GM12878 (cell line): Measurements from ENCODE around the gene WWOX. TPM values are rescaled to one million over a fixed set of nuclear protein-coding genes. Genes with fewer than 3 reads are reported as not detected.

Experiments
- ATAC-seq: fragments of 200-7000 bp; cut with Tn5 transposase; 3 replicates; pipeline ENCODE4 v1.9.1; 2020; ENCODE audit warnings: mild to moderate bottlenecking, moderate library complexity
- BruUV-seq: library from RNA; stranded (reverse); fragments of 400-500 nt; replicated peaks from 2 replicates; lab custom pipeline; 2021; lab: Mats Ljungman, UMichigan
- CTCF ChIA-PET: fragments of 300-600 bp; sonication (Branson Sonifier 250); formaldehyde crosslinking; extraction: SDS; loops from one replicate; lab custom pipeline; 2021; ENCODE audit warnings: inconsistent platforms; lab: Yijun Ruan, JAX
- POLR2A ChIA-PET: fragments of 350-600 bp; formaldehyde crosslinking; extraction: SDS; loops from one replicate; lab custom pipeline; 2021; ENCODE audit warnings: inconsistent platforms; lab: Charles Lee
- RAD21 ChIA-PET: fragments of 300-600 bp; sonication (Branson Sonifier 250); formaldehyde crosslinking; loops from one replicate; lab custom pipeline; 2023; ENCODE audit warnings: antibody characterized with exemption; ENCODE audit not compliant: unreplicated experiment; lab: Charles Lee
- SMC1A ChIA-PET: fragments of 300-600 bp; sonication (Branson Sonifier 250); formaldehyde crosslinking; loops from one replicate; lab custom pipeline; 2023; ENCODE audit not compliant: unreplicated experiment, uncharacterized antibody; lab: Charles Lee
- DNase-seq: peaks from one replicate; pipeline ENCODE4 v3.0.0-alpha.2; 2011; ENCODE audit warnings: low read depth, low spot score
- FAIRE-seq: peaks from 3 replicates; lab custom pipeline; 2011; peaks lifted over from hg19 to GRCh38; lab: Jason Lieb, UNC
- H2AFZ ChIP-seq: 2 replicates; pipeline ENCODE4 v1.6.0; 2011; ENCODE audit warnings: low read depth, low read length, control low read depth; ENCODE audit not compliant: control insufficient read depth
- H3K27ac ChIP-seq: 2 replicates; pipeline ENCODE4 v1.5.1; 2011; ENCODE audit warnings: control low read depth; ENCODE audit not compliant: control insufficient read depth, insufficient read depth
- H3K27me3 ChIP-seq, 2 experiments: replicated peaks in 1 of 2; 2 replicates each; pipeline versions ENCODE4 v1.6.0 to v1.6.1; 2011; ENCODE audit warnings: low read length in 1 of 2; ENCODE audit not compliant: control insufficient read depth in 2 of 2, insufficient read depth in 2 of 2
- H3K36me3 ChIP-seq, 2 experiments: 2 replicates each; pipeline ENCODE4 v1.5.1; 2011; ENCODE audit warnings: low read length in 1 of 2; ENCODE audit not compliant: control insufficient read depth in 2 of 2, insufficient read depth in 2 of 2
- H3K4me1 ChIP-seq: 2 replicates; pipeline ENCODE4 v1.6.1; 2011; ENCODE audit warnings: mild to moderate bottlenecking, low read length, moderate library complexity, mixed read lengths; ENCODE audit not compliant: control insufficient read depth, insufficient read depth
- H3K4me2 ChIP-seq: 2 replicates; pipeline ENCODE4 v1.6.0; 2011; ENCODE audit warnings: control low read depth; ENCODE audit not compliant: control insufficient read depth, insufficient read depth
- H3K4me3 ChIP-seq: fragments of 200-600 bp; sonication (generic); 2 replicates; pipeline ENCODE4 v1.5.1; 2016
- H3K79me2 ChIP-seq: 2 replicates; pipeline ENCODE4 v1.6.0; 2011; ENCODE audit warnings: low read length; ENCODE audit not compliant: control insufficient read depth, insufficient read depth
- H3K9ac ChIP-seq: 2 replicates; pipeline ENCODE4 v1.8.0; 2011; ENCODE audit warnings: low read length, control low read depth, mixed read lengths; ENCODE audit not compliant: control insufficient read depth, insufficient read depth
- H3K9me3 ChIP-seq: replicated peaks from 3 replicates; pipeline ENCODE4 v1.5.1; 2011; ENCODE audit warnings: mild to moderate bottlenecking, low read length; ENCODE audit not compliant: control insufficient read depth, insufficient read depth
- H4K20me1 ChIP-seq: 2 replicates; pipeline ENCODE4 v1.6.0; 2011; ENCODE audit not compliant: control insufficient read depth, insufficient read depth
- CBFB ChIP-seq: IDR thresholded peaks from 2 replicates; pipeline ENCODE4 v1.6.1; 2016; ENCODE audit warnings: antibody characterized with exemption, low read depth
- EGR1 ChIP-seq, 2 experiments: IDR thresholded peaks; 1 replicate in 1 of 2; 2 replicates in 1 of 2; pipeline ENCODE4 v1.6.1; 2011 to 2012; ENCODE audit warnings: low read depth in 2 of 2, low read length in 2 of 2, borderline replicate concordance in 1 of 2, mild to moderate bottlenecking in 1 of 2, moderate library complexity in 1 of 2
- HDAC2 ChIP-seq: fragments of 200-600 bp; sonication (generic); IDR thresholded peaks from 2 replicates; pipeline ENCODE4 v1.6.1; 2017
- MEF2B ChIP-seq: fragments of 450-650 bp; IDR thresholded peaks from 2 replicates; pipeline ENCODE4 v1.6.1; 2018; ENCODE audit warnings: mild to moderate bottlenecking, moderate library complexity; ENCODE audit not compliant: partially characterized antibody, poor library complexity, severe bottlenecking
- MTA2 ChIP-seq: fragments of 450-650 bp; IDR thresholded peaks from 2 replicates; pipeline ENCODE4 v1.6.1; 2016; ENCODE audit warnings: low read depth, mild to moderate bottlenecking, moderate library complexity
- NRF1 ChIP-seq: conservative IDR thresholded peaks from 2 replicates; pipeline ENCODE4 v1.6.1; 2011; ENCODE audit warnings: mild to moderate bottlenecking, low read depth, low read length, improper control_type of control experiment
- STAT1 ChIP-seq: fragments of 450-650 bp; conservative IDR thresholded peaks from 2 replicates; pipeline ENCODE4 v1.6.1; 2014; ENCODE audit warnings: antibody characterized with exemption, mild to moderate bottlenecking
- TCF3 ChIP-seq: IDR thresholded peaks from 2 replicates; pipeline ENCODE4 v1.6.1; 2012; ENCODE audit warnings: low read depth, mild to moderate bottlenecking, low read length, borderline replicate concordance; ENCODE audit not compliant: insufficient read depth
- TCF7 ChIP-seq: IDR thresholded peaks from 2 replicates; pipeline ENCODE4 v1.6.1; 2014; ENCODE audit warnings: antibody characterized with exemption, borderline replicate concordance
- WGBS: methylation state at CpG from one replicate; pipeline ENCODE4 v1.1.6; 2016; ENCODE audit warnings: low lambda C conversion rate; ENCODE audit not compliant: insufficient replicate concordance, insufficient coverage; ENCODE audit errors: missing lambda C conversion rate; 5-methylcytosine and 5-hydroxymethylcytosine counted together
- in situ Hi-C: fragments of 300-500 bp; cut with MboI; formaldehyde crosslinking; loops from 9 replicates; pipeline ENCODE4 v1.14.3; 2018; ENCODE audit warnings: mixed read lengths
- intact Hi-C: fragments of 100-400 bp; cut with micrococcal nuclease; formaldehyde crosslinking; loops from one replicate; pipeline ENCODE4 v1.14.2; 2022; ENCODE audit not compliant: unreplicated experiment
- polyA plus RNA-seq, 11 experiments: library from polyadenylated mRNA; depleted of rRNA in 4 of 11; unstranded in 6 of 11; stranded (reverse) in 5 of 11; fragments of >200 nt; fragmentation: Nextera tagmentation in 4 of 11; fragmentation: Illumina TruSeq in 1 of 11; extraction: Ambion mirVana in 4 of 11; extraction: Trizol in 1 of 11; gene quantifications; 1 replicate in 1 of 11; 2 replicates in 10 of 11; pipeline versions ENCODE4 v1.2.1 to v1.2.3, GENCODE V29; 2011 to 2016; ENCODE audit warnings: inconsistent platforms in 2 of 11, missing spikeins in 2 of 11, low read depth in 1 of 11
- total RNA-seq, 4 experiments: library from RNA; depleted of rRNA in 3 of 4; stranded (reverse); fragments of >200 nt in 3 of 4; fragmentation: Illumina TruSeq in 1 of 4; extraction: Trizol in 1 of 4; gene quantifications; 2 replicates each; pipeline versions ENCODE4 v1.2.1 to v1.2.3, GENCODE V29; 2013 to 2021
- TF ChIP-seq, protein P1 (sequence below): fragments of 450-650 bp; IDR thresholded peaks from 2 replicates; pipeline ENCODE4 v1.6.1; 2017; ENCODE audit warnings: low read depth, mild to moderate bottlenecking, moderate library complexity
- TF ChIP-seq, protein P2 (sequence below): fragments of 450-650 bp; formaldehyde crosslinking; IDR thresholded peaks from 2 replicates; pipeline ENCODE4 v1.4.0; 2022; ENCODE audit warnings: mild to moderate bottlenecking, moderate library complexity
- TF ChIP-seq, protein P3 (sequence below): fragments of 450-650 bp; IDR thresholded peaks from 2 replicates; pipeline ENCODE4 v1.6.1; 2018; ENCODE audit warnings: borderline replicate concordance, mild to moderate bottlenecking; ENCODE audit not compliant: partially characterized antibody
- TF ChIP-seq, protein P4 (sequence below): fragments of 450-650 bp; IDR thresholded peaks from 2 replicates; pipeline ENCODE4 v1.6.1; 2017; ENCODE audit warnings: borderline replicate concordance

WWOX gene
- total and polyA plus RNA-seq, 10 of the 15 experiments (the other 5 are each of a cell fraction or from before 2014, with no cell fraction given): 2.8 to 24.4 (median 17.8) TPM

DNA sequence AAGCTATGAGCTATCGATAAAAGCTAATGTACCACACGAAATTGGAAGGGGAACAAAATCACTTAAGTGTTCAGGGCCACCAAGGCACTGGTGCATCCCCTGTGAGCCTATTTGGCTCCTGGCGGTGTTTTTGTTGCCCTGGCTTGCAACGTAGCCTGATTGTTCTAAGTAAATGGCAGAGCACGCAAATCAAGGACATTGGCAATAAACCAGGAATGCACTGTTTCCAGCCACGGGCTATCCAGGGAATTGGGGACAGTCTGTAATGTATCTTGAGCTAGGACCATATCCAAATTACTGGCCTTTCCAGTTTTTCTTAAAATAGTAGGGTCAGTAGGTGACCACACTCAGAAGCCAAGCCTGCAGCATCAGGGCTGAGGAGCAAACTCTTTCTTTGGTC, 767.1 kb downstream of the WWOX start (continued):
- TF ChIP-seq MEF2B (no peak), CBFB (no peak), TCF3 (no peak)
- TF ChIP-seq, protein P1, sequence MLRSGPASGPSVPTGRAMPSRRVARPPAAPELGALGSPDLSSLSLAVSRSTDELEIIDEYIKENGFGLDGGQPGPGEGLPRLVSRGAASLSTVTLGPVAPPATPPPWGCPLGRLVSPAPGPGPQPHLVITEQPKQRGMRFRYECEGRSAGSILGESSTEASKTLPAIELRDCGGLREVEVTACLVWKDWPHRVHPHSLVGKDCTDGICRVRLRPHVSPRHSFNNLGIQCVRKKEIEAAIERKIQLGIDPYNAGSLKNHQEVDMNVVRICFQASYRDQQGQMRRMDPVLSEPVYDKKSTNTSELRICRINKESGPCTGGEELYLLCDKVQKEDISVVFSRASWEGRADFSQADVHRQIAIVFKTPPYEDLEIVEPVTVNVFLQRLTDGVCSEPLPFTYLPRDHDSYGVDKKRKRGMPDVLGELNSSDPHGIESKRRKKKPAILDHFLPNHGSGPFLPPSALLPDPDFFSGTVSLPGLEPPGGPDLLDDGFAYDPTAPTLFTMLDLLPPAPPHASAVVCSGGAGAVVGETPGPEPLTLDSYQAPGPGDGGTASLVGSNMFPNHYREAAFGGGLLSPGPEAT: no peak
- TF ChIP-seq, protein P2, sequence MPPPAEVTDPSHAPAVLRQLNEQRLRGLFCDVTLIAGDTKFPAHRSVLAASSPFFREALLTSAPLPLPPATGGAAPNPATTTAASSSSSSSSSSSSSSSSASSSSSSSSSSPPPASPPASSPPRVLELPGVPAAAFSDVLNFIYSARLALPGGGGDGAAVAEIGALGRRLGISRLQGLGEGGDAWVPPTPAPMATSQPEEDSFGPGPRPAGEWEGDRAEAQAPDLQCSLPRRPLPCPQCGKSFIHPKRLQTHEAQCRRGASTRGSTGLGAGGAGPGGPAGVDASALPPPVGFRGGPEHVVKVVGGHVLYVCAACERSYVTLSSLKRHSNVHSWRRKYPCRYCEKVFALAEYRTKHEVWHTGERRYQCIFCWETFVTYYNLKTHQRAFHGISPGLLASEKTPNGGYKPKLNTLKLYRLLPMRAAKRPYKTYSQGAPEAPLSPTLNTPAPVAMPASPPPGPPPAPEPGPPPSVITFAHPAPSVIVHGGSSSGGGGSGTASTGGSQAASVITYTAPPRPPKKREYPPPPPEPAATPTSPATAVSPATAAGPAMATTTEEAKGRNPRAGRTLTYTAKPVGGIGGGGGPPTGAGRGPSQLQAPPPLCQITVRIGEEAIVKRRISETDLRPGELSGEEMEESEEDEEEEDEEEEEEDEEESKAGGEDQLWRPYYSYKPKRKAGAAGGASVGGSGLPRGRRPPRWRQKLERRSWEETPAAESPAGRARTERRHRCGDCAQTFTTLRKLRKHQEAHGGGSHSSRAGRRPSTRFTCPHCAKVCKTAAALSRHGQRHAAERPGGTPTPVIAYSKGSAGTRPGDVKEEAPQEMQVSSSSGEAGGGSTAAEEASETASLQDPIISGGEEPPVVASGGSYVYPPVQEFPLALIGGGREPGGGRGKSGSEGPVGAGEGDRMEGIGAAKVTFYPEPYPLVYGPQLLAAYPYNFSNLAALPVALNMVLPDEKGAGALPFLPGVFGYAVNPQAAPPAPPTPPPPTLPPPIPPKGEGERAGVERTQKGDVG (CRISPR knock-in tag): no peak
- TF ChIP-seq, all 136 proteins: peak for 0

DNA sequence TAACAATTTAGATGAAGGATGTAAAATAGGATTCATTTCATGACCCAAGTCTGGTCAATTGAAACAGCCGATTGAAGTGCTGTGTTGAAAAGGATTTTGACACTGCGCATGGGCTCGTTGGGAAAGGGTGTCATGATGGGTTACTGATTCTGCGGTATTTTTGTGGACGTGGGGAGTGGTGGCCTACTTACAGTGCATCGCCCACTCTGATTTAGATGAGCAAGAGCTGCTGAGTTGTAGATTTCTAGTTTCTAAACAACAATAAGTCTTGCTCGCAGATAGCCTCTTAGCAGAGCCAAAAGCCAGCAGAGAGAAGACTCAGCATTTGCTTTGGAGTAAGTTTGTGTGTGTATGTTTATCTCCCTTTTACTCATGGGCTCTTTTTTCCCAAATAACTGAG, 770.0 kb downstream of the WWOX start:
- Histone ChIP-seq H3K27ac (no peak overlapping the region), H3K9ac (no peak overlapping the region), H3K4me3 (no peak overlapping the region), H3K36me3 (no peaks in the 10 kb centered on the region), H3K9me3 (no peaks in the 10 kb centered on the region), H3K79me2 (no peaks in the 10 kb centered on the region), H2AFZ (no peak overlapping the region), H3K4me1 (no peaks in the 10 kb centered on the region), H3K4me2 (no peak overlapping the region), H4K20me1 (no peaks in the 10 kb centered on the region), H3K27me3 (no peaks in the 10 kb centered on the region)
- WGBS: 53% methylated on average over 7 of the region's 7 CpGs
- in situ Hi-C loops: no loop called here
- no TSS peak for BruUV-seq
- DNase-seq: no peak
- no peak for ATAC-seq
- ChIA-PET SMC1A (no interaction called here), POLR2A (no interaction called here), CTCF (no interaction called here), RAD21 (no interaction called here)
- FAIRE-seq: no peak
- intact Hi-C loops: no loop called here
- TF ChIP-seq TCF7: no peak
- TF ChIP-seq MTA2: no peak
- TF ChIP-seq EGR1 (IDR thresholded peaks at IDR 0.05; ENCODE audit: borderline replicate concordance in 1 of 2, low read depth in 2 of 2, low read length in 2 of 2): no peak
- TF ChIP-seq, protein P3, sequence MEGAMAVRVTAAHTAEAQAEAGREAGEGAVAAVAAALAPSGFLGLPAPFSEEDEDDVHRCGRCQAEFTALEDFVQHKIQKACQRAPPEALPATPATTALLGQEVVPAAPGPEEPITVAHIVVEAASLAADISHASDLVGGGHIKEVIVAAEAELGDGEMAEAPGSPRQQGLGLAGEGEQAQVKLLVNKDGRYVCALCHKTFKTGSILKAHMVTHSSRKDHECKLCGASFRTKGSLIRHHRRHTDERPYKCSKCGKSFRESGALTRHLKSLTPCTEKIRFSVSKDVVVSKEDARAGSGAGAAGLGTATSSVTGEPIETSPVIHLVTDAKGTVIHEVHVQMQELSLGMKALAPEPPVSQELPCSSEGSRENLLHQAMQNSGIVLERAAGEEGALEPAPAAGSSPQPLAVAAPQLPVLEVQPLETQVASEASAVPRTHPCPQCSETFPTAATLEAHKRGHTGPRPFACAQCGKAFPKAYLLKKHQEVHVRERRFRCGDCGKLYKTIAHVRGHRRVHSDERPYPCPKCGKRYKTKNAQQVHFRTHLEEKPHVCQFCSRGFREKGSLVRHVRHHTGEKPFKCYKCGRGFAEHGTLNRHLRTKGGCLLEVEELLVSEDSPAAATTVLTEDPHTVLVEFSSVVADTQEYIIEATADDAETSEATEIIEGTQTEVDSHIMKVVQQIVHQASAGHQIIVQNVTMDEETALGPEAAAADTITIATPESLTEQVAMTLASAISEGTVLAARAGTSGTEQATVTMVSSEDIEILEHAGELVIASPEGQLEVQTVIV: no peak
- TF ChIP-seq NRF1: no peak
- TF ChIP-seq, protein P4, sequence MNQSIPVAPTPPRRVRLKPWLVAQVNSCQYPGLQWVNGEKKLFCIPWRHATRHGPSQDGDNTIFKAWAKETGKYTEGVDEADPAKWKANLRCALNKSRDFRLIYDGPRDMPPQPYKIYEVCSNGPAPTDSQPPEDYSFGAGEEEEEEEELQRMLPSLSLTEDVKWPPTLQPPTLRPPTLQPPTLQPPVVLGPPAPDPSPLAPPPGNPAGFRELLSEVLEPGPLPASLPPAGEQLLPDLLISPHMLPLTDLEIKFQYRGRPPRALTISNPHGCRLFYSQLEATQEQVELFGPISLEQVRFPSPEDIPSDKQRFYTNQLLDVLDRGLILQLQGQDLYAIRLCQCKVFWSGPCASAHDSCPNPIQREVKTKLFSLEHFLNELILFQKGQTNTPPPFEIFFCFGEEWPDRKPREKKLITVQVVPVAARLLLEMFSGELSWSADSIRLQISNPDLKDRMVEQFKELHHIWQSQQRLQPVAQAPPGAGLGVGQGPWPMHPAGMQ: no peak
- TF ChIP-seq HDAC2: no peak
- TF ChIP-seq STAT1: no peak
